Liver (tissue), 9 donors: ENCODE results near the gene MICALL1. TPM values are rescaled to one million over a fixed set of nuclear protein-coding genes. Genes with fewer than 3 reads are reported as not detected.

Experiments
- DNase-seq: peaks from one replicate; pipeline ENCODE4 v3.0.0-alpha.2; 2017; ENCODE audit warnings: low spot score
- H3K27ac ChIP-seq, 2 donors: one replicate each; pipeline ENCODE4 v1.7.0; 2013; ENCODE audit warnings: inconsistent platforms in 2 of 2, low read length in 2 of 2, control low read depth in 1 of 2, low read depth in 1 of 2, mild to moderate bottlenecking in 1 of 2
- H3K27me3 ChIP-seq, 4 donors: one replicate each; pipeline versions ENCODE4 v1.6.1 to v1.7.0; 2013; ENCODE audit warnings: low read length in 3 of 4, inconsistent platforms in 1 of 4, mild to moderate bottlenecking in 1 of 4, moderate library complexity in 1 of 4; ENCODE audit not compliant: control insufficient read depth in 4 of 4, insufficient read depth in 4 of 4
- H3K36me3 ChIP-seq, 4 donors: one replicate each; pipeline versions ENCODE4 v1.6.1 to v1.7.0; 2013; ENCODE audit warnings: low read length in 3 of 4, mild to moderate bottlenecking in 3 of 4, low read depth in 1 of 4, moderate library complexity in 1 of 4; ENCODE audit not compliant: control insufficient read depth in 4 of 4, insufficient read depth in 3 of 4
- H3K4me1 ChIP-seq, 4 donors: one replicate each; pipeline versions ENCODE4 v1.6.1 to v1.7.0; 2013; ENCODE audit warnings: low read length in 3 of 4, mild to moderate bottlenecking in 3 of 4, moderate library complexity in 1 of 4; ENCODE audit not compliant: control insufficient read depth in 4 of 4, insufficient read depth in 4 of 4
- H3K4me3 ChIP-seq, 3 donors: one replicate each; pipeline versions ENCODE4 v1.6.1 to v1.7.0; 2013; ENCODE audit warnings: low read length in 3 of 3, control low read depth in 1 of 3, low read depth in 1 of 3, mild to moderate bottlenecking in 1 of 3
- H3K9ac ChIP-seq, 2 donors: one replicate each; pipeline ENCODE4 v1.7.0; 2013; ENCODE audit warnings: low read length in 2 of 2, mild to moderate bottlenecking in 2 of 2, moderate library complexity in 2 of 2, control low read depth in 1 of 2, low read depth in 1 of 2
- H3K9me3 ChIP-seq, 4 donors: one replicate each; pipeline versions ENCODE4 v1.6.1 to v1.7.0; 2013; ENCODE audit warnings: low read length in 3 of 4; ENCODE audit not compliant: control insufficient read depth in 4 of 4
- ATF3 ChIP-seq: IDR thresholded peaks from 2 replicates; pipeline ENCODE4 v1.6.1; 2016; ENCODE audit warnings: antibody characterized with exemption
- CTCF ChIP-seq: fragments of 150-350 bp; IDR thresholded peaks from 2 replicates; pipeline ENCODE4 v1.5.1; 2017; ENCODE audit warnings: improper control_type of control experiment, low read depth, low read length; ENCODE audit not compliant: missing input control
- EGR1 ChIP-seq, 2 donors: IDR thresholded peaks; 2 replicates each; pipeline ENCODE4 v1.6.1; 2016 to 2018; ENCODE audit warnings: antibody characterized with exemption in 2 of 2, low read depth in 2 of 2
- FOXA1 ChIP-seq: IDR thresholded peaks from 2 replicates; pipeline ENCODE4 v1.6.1; 2016; ENCODE audit warnings: antibody characterized with exemption
- FOXA2 ChIP-seq: IDR thresholded peaks from 2 replicates; pipeline ENCODE4 v1.6.1; 2016; ENCODE audit warnings: antibody characterized with exemption
- GABPA ChIP-seq, 2 donors: IDR thresholded peaks in 1 of 2; conservative IDR thresholded peaks in 1 of 2; 2 replicates each; pipeline ENCODE4 v1.6.1; 2016; ENCODE audit warnings: antibody characterized with exemption in 2 of 2, mild to moderate bottlenecking in 1 of 2, moderate library complexity in 1 of 2
- HNF4A ChIP-seq, 2 donors: conservative IDR thresholded peaks; 2 replicates each; pipeline ENCODE4 v1.6.1; 2016; ENCODE audit warnings: antibody characterized with exemption in 2 of 2, mild to moderate bottlenecking in 2 of 2
- HNF4G ChIP-seq: IDR thresholded peaks from 2 replicates; pipeline ENCODE4 v1.6.1; 2016; ENCODE audit warnings: antibody characterized with exemption
- JUND ChIP-seq, 2 donors: IDR thresholded peaks; 2 replicates each; pipeline ENCODE4 v1.6.1; 2016; ENCODE audit warnings: antibody characterized with exemption in 2 of 2
- MAX ChIP-seq: IDR thresholded peaks from 2 replicates; pipeline ENCODE4 v1.6.1; 2016; ENCODE audit warnings: antibody characterized with exemption
- RAD21 ChIP-seq, 2 donors: IDR thresholded peaks; 2 replicates each; pipeline ENCODE4 v1.6.1; 2016; ENCODE audit warnings: antibody characterized with exemption in 2 of 2, mild to moderate bottlenecking in 2 of 2
- REST ChIP-seq: IDR thresholded peaks from 2 replicates; pipeline ENCODE4 v1.6.1; 2016; ENCODE audit warnings: antibody characterized with exemption, mild to moderate bottlenecking
- RXRA ChIP-seq, 2 donors: IDR thresholded peaks; 2 replicates each; pipeline ENCODE4 v1.6.1; 2017 to 2018; ENCODE audit warnings: antibody characterized with exemption in 2 of 2, mild to moderate bottlenecking in 1 of 2
- SP1 ChIP-seq: IDR thresholded peaks from 2 replicates; pipeline ENCODE4 v1.6.1; 2018; ENCODE audit warnings: antibody characterized with exemption, mild to moderate bottlenecking
- TAF1 ChIP-seq: conservative IDR thresholded peaks from 2 replicates; pipeline ENCODE4 v1.6.1; 2016; ENCODE audit warnings: antibody characterized with exemption, mild to moderate bottlenecking
- YY1 ChIP-seq: IDR thresholded peaks from 2 replicates; pipeline ENCODE4 v1.6.1; 2016; ENCODE audit warnings: antibody characterized with exemption, mild to moderate bottlenecking
- ZBTB33 ChIP-seq: IDR thresholded peaks from 2 replicates; pipeline ENCODE4 v1.6.1; 2016; ENCODE audit warnings: antibody characterized with exemption
- WGBS: extraction: QIAGEN DNeasy Blood & Tissue Kit; methylation state at CpG from one replicate; pipeline ENCODE4 v1.1.7; 2013; 5-methylcytosine and 5-hydroxymethylcytosine counted together
- polyA plus RNA-seq, 2 donors: library from polyadenylated mRNA; stranded (reverse) in 1 of 2; unstranded in 1 of 2; fragments of 200-250 nt in 1 of 2; fragments of >200 nt in 1 of 2; fragmentation: Nextera tagmentation in 1 of 2; extraction: Ambion mirVana in 1 of 2; gene quantifications; one replicate each; pipeline versions ENCODE4 v1.2.1 to v1.2.3, GENCODE V29; 2013 to 2015
- total RNA-seq, 2 donors: library from RNA; depleted of rRNA; stranded (reverse); fragments of >200 nt; gene quantifications; one replicate each; pipeline ENCODE4 v1.2.3, GENCODE V29; 2014
- donor health status: healthy.
- donor health status: healthy.
- donor health status: healthy.
- donor health status: healthy.
- donor health status: healthy.

MICALL1 gene
- total and polyA plus RNA-seq, 4 donors = 2.0 to 9.3 (median 4.1) TPM

- no peak for DNase-seq
- peaks cover 0 to 12% (median 5%) of the 10 kb centered on the region in 4 donors for H3K4me1 ChIP-seq
- no peaks in the 10 kb centered on the region for H3K9me3 ChIP-seq
- no peak overlapping the region for H3K27ac ChIP-seq
- no peaks in the 10 kb centered on the region for H3K27me3 ChIP-seq
- WGBS = 92% methylated on average over 15 of the region's 15 CpGs
- no peak overlapping the region for H3K4me3 ChIP-seq
- TF ChIP-seq RXRA (IDR thresholded peaks at IDR 0.05) (no peak), FOXA1 (no peak), SP1 (no peak), MAX (no peak), YY1 (no peak), REST (no peak), HNF4G (no peak), TAF1 (no peak), HNF4A (conservative IDR thresholded peaks at IDR 0.05) (no peak), RAD21 (IDR thresholded peaks at IDR 0.05) (no peak), EGR1 (IDR thresholded peaks at IDR 0.05; ENCODE audit: low read depth in 2 of 2) (no peak), ATF3 (no peak), GABPA (IDR thresholded peaks at IDR 0.05 in 1 of 2, conservative IDR thresholded peaks at IDR 0.05 in 1 of 2) (no peak), JUND (IDR thresholded peaks at IDR 0.05) (no peak), CTCF (no peak)
- H3K9ac ChIP-seq = no peak overlapping the region
- H3K36me3 ChIP-seq = peaks cover 0 to 6% (median 1%) of the 10 kb centered on the region in 4 donors
Measured at GRCh38 chr22:37910890-37911672, 5.0 kb downstream of the MICALL1 start.

- Histone ChIP-seq H3K4me3 (no peak overlapping the region), H3K27ac (no peak overlapping the region), H3K9ac (no peak overlapping the region), H3K4me1 (peaks cover 0 to 11% (median 4%) of the 10 kb centered on the region in 4 donors), H3K9me3 (no peaks in the 10 kb centered on the region), H3K27me3 (no peaks in the 10 kb centered on the region), H3K36me3 (peaks cover 0 to 11% (median 4%) of the 10 kb centered on the region in 4 donors)
- no peak for DNase-seq
- WGBS = 83% methylated on average over 8 of the region's 8 CpGs
- no peak for TF ChIP-seq MAX
- TF ChIP-seq REST = no peak
- no peak for TF ChIP-seq RXRA (IDR thresholded peaks at IDR 0.05)
- no peak for TF ChIP-seq FOXA2
- TF ChIP-seq RAD21 (IDR thresholded peaks at IDR 0.05) = no peak
- TF ChIP-seq JUND (IDR thresholded peaks at IDR 0.05) = no peak
- TF ChIP-seq ZBTB33 = no peak
- TF ChIP-seq CTCF = no peak
Measured at GRCh38 chr22:37911697-37912096, 5.6 kb downstream of the MICALL1 start.
